ENCODE data around the gene OR52J3. TPM values are rescaled to one million over a fixed set of nuclear protein-coding genes. Genes with fewer than 3 reads are reported as not detected.
"Not testable (repeated sequence)": the region's sequence is repeated elsewhere in the genome, so short reads cannot be mapped to it uniquely, and the experiment has no call there.

OR52J3 gene
- polyA plus RNA-seq (ENCODE audit: insufficient read length in 3 of 3), result not detected
- long read RNA-seq, donor 1, result 0 reads
- long read RNA-seq, donor 2, result 0 reads
- long read RNA-seq, donor 3, result 0 reads
- long read RNA-seq, donor 4, result 0 reads
- long read RNA-seq, donor 5, result 0 reads
- long read RNA-seq, donor 6, result 0 reads
- long read RNA-seq, donor 7, result 0 reads
- long read RNA-seq, donor 8, result 0 reads
- long read RNA-seq, donor 9, result 0 reads
- long read RNA-seq, donor 10, result 0 reads
- long read RNA-seq, donor 11, result 0 reads
- long read RNA-seq, donor 12, result 0 reads
- long read RNA-seq, donor 13, result 0 reads
- long read RNA-seq, donor 14, result 0 reads
- long read RNA-seq, donor 15, result 0 reads
- long read RNA-seq, donor 16, result 0 reads

GRCh38 chr11:5046226-5046625 lies at the start of gene OR52J3:
TSS of gene OR52J3 (plus strand) at chr11:5046526. CDS start at chr11:5046526, 0 bp downstream.
- no peak for DNase-seq

- peak; percentile 62 for DNase-seq
Observed at GRCh38 chr11:5004424-5005274, 41.7 kb upstream of the OR52J3 start.

DNA sequence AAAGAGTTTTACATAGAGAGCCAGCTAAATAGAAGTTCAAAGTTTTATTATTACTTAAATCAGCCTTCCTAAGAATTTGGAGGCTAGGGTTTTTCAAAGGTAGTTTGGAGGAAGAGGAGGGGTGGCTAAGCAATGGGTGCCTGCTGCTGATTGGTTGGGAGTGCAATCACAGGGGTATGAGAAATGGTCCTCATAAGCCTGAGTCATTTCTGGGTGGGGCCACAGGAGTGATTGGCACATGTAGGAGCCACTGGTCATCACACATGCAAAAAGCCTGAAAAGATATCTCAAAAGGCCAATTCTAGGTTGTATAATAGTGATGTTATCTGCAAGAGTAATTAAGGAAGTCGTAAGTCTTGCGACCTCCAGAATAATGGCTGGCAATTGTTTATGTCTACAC lies 38.8 kb upstream of the OR52J3 start:
- DNase-seq, result no peak

- DNase-seq, result no peak
Observed at GRCh38 chr11:5011254-5011653, 35.1 kb upstream of the OR52J3 start.

- no peak for DNase-seq
Observed at GRCh38 chr11:5013012-5013411, 33.3 kb upstream of the OR52J3 start.

DNA sequence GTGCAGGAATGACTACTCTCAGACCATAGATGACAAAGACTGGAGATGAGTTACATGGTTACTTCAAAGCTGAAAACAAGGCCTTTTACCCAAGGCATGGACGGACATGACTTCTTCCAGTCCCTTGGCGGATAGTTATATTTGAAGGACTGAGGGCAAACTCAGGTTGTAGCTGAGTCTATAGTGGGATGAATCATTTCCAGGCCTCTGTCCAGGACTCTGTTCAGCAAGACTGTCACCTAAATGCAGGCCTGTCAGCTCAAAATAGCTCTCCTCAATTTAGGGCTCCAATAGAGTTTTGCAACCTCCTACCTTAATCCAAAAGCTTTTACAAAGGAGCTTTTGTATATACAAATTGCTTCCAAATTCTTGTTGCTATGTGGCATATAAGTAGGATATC lies 24.3 kb upstream of the OR52J3 start:
- no peak for DNase-seq

GRCh38 chr11:5036669-5037068 lies 9.7 kb upstream of the OR52J3 start:
- DNase-seq, result no peak

- no peak for DNase-seq
Observed at GRCh38 chr11:5037926-5038325, 8.4 kb upstream of the OR52J3 start.

DNA sequence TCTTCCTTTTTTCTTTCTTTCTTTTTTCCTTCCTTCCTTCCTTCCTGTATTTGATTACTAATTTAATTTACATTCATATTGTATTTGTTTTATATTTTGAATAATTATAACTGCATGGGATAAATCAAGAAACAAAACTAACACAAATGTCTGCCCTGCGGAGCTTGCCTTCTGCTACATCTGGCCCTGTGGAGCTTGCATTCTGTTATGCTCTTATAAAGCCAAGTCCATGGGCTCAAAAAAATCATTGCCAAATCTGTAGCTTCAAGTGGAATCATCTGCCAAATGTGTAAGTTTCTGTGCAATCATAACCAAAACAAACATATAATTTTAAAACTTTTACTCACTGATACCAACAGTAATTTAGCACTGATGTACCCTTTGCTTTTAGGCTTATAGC lies 8.0 kb upstream of the OR52J3 start:
- DNase-seq, result no peak

DNA sequence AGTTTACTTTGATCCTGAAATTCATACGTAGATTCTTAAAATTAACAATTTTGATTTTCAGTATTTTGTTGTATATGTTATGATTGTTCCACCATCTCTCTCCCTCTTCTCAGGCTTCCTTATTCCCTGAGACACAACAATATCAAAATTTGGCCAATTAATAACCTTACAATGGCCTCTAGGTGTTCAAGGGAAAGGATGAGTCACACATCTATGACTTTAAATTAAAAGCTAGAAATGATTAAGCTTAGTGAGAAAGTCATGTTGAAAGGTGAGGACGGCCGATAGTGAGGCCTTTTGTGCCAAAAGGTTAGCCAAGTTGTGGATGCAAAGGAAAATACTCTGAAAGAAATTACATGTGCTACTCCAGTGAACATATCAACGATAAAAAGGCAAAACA lies 5.5 kb upstream of the OR52J3 start:
- DNase-seq, result no peak

DNA sequence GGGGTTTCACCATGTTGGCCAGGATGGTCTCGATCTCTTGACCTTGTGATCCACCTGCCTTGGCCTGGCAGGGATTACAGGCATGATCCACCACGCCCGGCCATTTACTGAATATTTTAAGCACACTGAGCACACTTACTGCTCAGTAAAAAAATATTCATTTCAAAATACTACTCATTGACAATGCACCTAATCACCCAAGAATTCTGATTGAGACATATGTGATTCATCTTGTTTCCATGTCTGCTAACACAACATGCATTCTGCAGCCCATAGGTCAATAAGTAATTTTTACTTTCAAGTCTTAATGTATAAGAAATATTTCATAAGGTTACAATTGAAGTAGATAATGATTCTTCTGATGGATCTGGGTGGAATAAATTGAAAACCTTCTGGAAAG lies 4.2 kb upstream of the OR52J3 start:
- no peak for DNase-seq

GRCh38 chr11:5043380-5043779 lies 2.9 kb upstream of the OR52J3 start:
- no peak for DNase-seq

DNA sequence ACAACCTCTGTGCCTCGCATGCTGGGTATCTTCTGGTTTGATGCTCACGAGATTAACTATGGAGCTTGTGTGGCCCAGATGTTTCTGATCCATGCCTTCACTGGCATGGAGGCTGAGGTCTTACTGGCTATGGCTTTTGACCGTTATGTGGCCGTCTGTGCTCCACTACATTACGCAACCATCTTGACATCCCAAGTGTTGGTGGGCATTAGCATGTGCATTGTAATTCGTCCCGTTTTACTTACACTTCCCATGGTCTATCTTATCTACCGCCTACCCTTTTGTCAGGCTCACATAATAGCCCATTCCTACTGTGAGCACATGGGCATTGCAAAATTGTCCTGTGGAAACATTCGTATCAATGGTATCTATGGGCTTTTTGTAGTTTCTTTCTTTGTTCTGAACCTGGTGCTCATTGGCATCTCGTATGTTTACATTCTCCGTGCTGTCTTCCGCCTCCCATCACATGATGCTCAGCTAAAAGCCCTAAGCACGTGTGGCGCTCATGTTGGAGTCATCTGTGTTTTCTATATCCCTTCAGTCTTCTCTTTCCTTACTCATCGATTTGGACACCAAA lies 516 bp downstream of the OR52J3 start:
- DNase-seq, result no peak

- not testable (repeated sequence) for DNase-seq
Observed at GRCh38 chr11:5058679-5059078, 12.4 kb downstream of the OR52J3 start.

DNA sequence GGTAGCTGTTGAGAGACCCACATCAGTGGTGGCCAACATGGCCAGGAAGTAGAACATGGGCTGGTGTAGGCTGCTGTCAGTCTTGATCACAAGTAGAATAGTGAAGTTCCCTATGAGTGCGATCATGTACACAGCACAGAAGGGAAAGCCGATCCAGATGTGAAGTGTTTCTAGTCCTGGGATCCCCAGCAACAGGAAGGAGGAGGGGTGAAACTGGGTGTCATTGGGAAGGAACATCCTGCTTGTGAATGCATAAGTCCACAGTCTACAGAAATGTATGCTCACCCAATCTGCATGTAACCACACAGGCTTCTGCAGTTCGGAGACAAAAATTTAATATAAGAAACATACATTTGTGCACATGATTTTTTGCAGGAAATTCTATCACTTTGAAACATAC lies 13.1 kb downstream of the OR52J3 start, which contains the start of gene OR52E2:
Gene OR52E2 (minus strand): TSS at position 237 of the 400 bp plus-strand sequence. CDS start 0 bp downstream, at position 237.
- DNase-seq, result no peak

DNA sequence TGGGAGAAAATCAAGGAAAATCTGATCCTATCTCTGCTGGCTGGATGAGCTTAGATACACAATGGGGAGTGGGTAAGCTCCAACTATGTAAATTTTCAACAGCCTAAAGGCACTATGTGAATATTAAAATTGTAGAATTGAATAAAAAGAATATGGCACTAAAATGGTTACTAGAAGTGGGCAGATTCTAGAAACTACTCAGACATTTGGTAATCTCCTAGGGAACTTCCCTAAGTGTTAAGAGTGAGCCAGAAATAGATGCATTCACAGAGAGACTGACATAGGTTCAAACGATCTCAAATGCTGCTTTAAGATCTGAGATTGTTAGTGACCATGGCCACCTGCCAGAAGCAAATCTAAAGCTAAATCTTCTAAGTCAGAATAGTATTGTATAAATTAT lies 18.7 kb downstream of the OR52J3 start:
- DNase-seq, result no peak

GRCh38 chr11:5069272-5069671 lies 22.9 kb downstream of the OR52J3 start, which contains the start of gene OR52E1:
TSS of gene OR52E1 (plus strand) at chr11:5069572.
- DNase-seq, result no peak

GRCh38 chr11:5071799-5072198 lies 25.5 kb downstream of the OR52J3 start:
- DNase-seq, result no peak

DNA sequence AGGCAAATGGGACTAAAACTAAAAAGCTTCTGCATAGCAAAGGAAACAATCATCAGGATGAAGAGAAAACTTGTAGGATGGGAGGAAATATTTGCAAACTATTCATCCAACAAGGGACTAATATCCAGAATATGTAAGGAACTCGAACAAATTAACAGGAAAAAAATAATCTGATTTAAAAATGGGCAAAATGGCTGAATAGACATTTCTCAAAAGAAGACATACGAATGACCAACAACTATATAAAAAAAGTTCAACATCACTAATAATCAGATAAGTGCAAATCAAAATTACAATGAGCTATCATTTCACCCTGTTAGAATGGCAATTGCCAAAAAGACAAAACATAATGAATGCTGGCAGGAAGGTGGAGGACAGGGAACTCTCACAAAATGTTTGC lies 35.1 kb downstream of the OR52J3 start:
- no peak for DNase-seq

- DNase-seq, result no peak
Observed at GRCh38 chr11:5083602-5084001, 37.3 kb downstream of the OR52J3 start.

DNA sequence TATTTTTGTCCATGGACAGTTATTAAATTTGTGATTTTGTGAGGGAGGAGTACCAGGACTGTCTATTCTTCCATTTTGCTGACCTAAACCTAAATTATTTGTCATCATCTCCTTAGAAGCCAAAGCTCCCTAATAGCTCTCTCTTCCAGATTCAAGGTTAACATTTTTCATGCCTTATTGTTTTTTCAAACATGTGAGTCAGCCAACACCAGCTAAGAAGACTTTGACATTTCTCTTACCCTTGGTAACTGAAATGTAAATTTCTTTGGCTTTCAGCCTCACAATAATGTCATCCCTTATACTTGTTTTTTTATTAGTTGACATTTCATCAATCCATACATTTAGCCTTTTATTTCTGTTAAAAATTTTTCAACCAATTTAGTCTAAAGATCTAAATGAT lies 42.2 kb downstream of the OR52J3 start:
- no peak for DNase-seq

GRCh38 chr11:5090668-5091067 lies 44.3 kb downstream of the OR52J3 start:
- DNase-seq, result no peak
